HepG2 (cell line): ENCODE data around the gene TMEM9. TPM values are rescaled to one million over a fixed set of nuclear protein-coding genes. Genes with fewer than 3 reads are reported as not detected.

Experiments
- ATAC-seq: fragments of 200-7000 bp; cut with Tn5 transposase; 3 replicates; pipeline ENCODE4 v1.9.1; 2020; ENCODE audit warnings: mild to moderate bottlenecking, moderate library complexity
- BruUV-seq: library from RNA; stranded (reverse); fragments of 400-500 nt; replicated peaks from 2 replicates; lab custom pipeline; 2021; lab: Mats Ljungman, UMichigan
- CTCF ChIA-PET: fragments of 300-600 bp; formaldehyde crosslinking; extraction: SDS; loops from one replicate; lab custom pipeline; 2021; ENCODE audit warnings: low total read pairs, inconsistent platforms, low intra/inter-chr PET ratio; lab: Yijun Ruan, JAX
- POLR2A ChIA-PET: fragments of 350-600 bp; sonication (Branson Sonifier 250); formaldehyde crosslinking; loops from one replicate; lab custom pipeline; 2020; ENCODE audit warnings: antibody characterized with exemption, inconsistent platforms; lab: Yijun Ruan, JAX
- DNase-seq: peaks from one replicate; pipeline ENCODE4 v3.0.0-alpha.2; 2015; ENCODE audit warnings: low spot score
- FAIRE-seq: peaks from 3 replicates; lab custom pipeline; 2011; peaks lifted over from hg19 to GRCh38; lab: Jason Lieb, UNC
- H2AFZ ChIP-seq: one replicate; pipeline ENCODE4 v1.6.1; 2011; ENCODE audit warnings: low read length, inconsistent platforms
- H3K27ac ChIP-seq: fragments of 300-600 bp; 3 replicates; pipeline ENCODE4 v1.8.0; 2011; ENCODE audit warnings: mixed run types, mild to moderate bottlenecking, mixed read lengths, low read length, inconsistent platforms; ENCODE audit not compliant: insufficient read depth; ENCODE audit errors: extremely low read length
- H3K27me3 ChIP-seq, 2 experiments: fragments of 200-600 bp in 1 of 2; 2 replicates in 1 of 2; 3 replicates in 1 of 2; pipeline versions ENCODE4 v1.6.0 to v1.8.0; 2011; ENCODE audit warnings: low read length in 2 of 2, mild to moderate bottlenecking in 2 of 2, moderate library complexity in 2 of 2, inconsistent platforms in 1 of 2; ENCODE audit not compliant: insufficient read depth in 2 of 2, control insufficient read depth in 1 of 2
- H3K36me3 ChIP-seq, 2 experiments: fragments of 200-600 bp in 1 of 2; replicated peaks in 1 of 2; 2 replicates in 1 of 2; 3 replicates in 1 of 2; pipeline versions ENCODE4 v1.5.1 to v1.8.0; 2011; ENCODE audit warnings: low read length in 2 of 2, inconsistent platforms in 1 of 2; ENCODE audit not compliant: insufficient read depth in 2 of 2, control insufficient read depth in 1 of 2
- H3K4me1 ChIP-seq: 2 replicates; pipeline ENCODE4 v1.5.1; 2012; ENCODE audit warnings: low read length, inconsistent platforms; ENCODE audit not compliant: insufficient read depth
- H3K4me2 ChIP-seq: 2 replicates; pipeline ENCODE4 v1.6.0; 2011; ENCODE audit warnings: low read depth, low read length, inconsistent platforms
- H3K4me3 ChIP-seq, 3 experiments: fragments of 200-600 bp in 1 of 3; sonication (generic), shearing (Covaris generic) in 1 of 3; replicated peaks in 1 of 3; 2 replicates each; pipeline ENCODE4 v1.5.1; 2011 to 2016; ENCODE audit warnings: low read length in 3 of 3, inconsistent platforms in 2 of 3, low read depth in 2 of 3, mild to moderate bottlenecking in 2 of 3, control low read depth in 1 of 3, mixed read lengths in 1 of 3; ENCODE audit not compliant: insufficient read depth in 1 of 3
- H3K79me2 ChIP-seq: one replicate; pipeline ENCODE4 v1.6.1; 2011; ENCODE audit warnings: low read length, inconsistent platforms; ENCODE audit not compliant: insufficient read depth
- H3K9ac ChIP-seq: 2 replicates; pipeline ENCODE4 v1.6.0; 2011; ENCODE audit warnings: mild to moderate bottlenecking, low read depth, low read length, inconsistent platforms; ENCODE audit not compliant: insufficient read depth
- H3K9me3 ChIP-seq: 2 replicates; pipeline ENCODE4 v1.5.1; 2012; ENCODE audit warnings: mild to moderate bottlenecking, low read length
- H4K20me1 ChIP-seq: 2 replicates; pipeline ENCODE4 v1.6.0; 2011; ENCODE audit warnings: inconsistent platforms, mild to moderate bottlenecking, low read length, moderate library complexity; ENCODE audit not compliant: insufficient read depth
- CENPT ChIP-seq: sonication (generic); formaldehyde crosslinking; IDR thresholded peaks from 2 replicates; pipeline ENCODE4 v1.8.0; 2022; ENCODE audit warnings: low read depth, mild to moderate bottlenecking, moderate library complexity, missing genetic modification reagents
- FOXA1 ChIP-seq, 2 experiments: fragments of 450-650 bp in 1 of 2; sonication (generic) in 1 of 2; formaldehyde crosslinking in 1 of 2; IDR thresholded peaks; 2 replicates each; pipeline versions ENCODE4 v1.4.0 to v1.6.1; 2016 to 2020; ENCODE audit warnings: missing genetic modification reagents in 1 of 2
- RAD51 ChIP-seq: fragments of 450-650 bp; IDR thresholded peaks from 2 replicates; pipeline ENCODE4 v1.6.1; 2016; ENCODE audit warnings: borderline replicate concordance
- SIN3B ChIP-seq: fragments of 150-350 bp; IDR thresholded peaks from 2 replicates; pipeline ENCODE4 v1.6.1; 2014; ENCODE audit warnings: low read length
- SP2 ChIP-seq: sonication (generic); formaldehyde crosslinking; IDR thresholded peaks from 2 replicates; pipeline ENCODE4 v1.5.1; 2020; ENCODE audit warnings: mild to moderate bottlenecking, missing genetic modification reagents
- SRSF9 ChIP-seq: fragments of 200-400 bp; formaldehyde crosslinking; IDR thresholded peaks from 2 replicates; pipeline ENCODE4 v1.6.1; 2018; ENCODE audit warnings: borderline replicate concordance, mild to moderate bottlenecking, low read depth, low read length; ENCODE audit not compliant: insufficient read depth, poor library complexity, severe bottlenecking
- ZNF20 ChIP-seq: sonication (generic); formaldehyde crosslinking; IDR thresholded peaks from 2 replicates; pipeline ENCODE4 v1.4.0; 2020; ENCODE audit warnings: mild to moderate bottlenecking, moderate library complexity, missing genetic modification reagents
- ZNF501 ChIP-seq: sonication (generic); formaldehyde crosslinking; IDR thresholded peaks from 2 replicates; pipeline ENCODE4 v1.5.1; 2020; ENCODE audit warnings: mild to moderate bottlenecking, moderate library complexity, missing genetic modification reagents
- ZNF747 ChIP-seq: sonication (generic); formaldehyde crosslinking; IDR thresholded peaks from 2 replicates; pipeline ENCODE4 v1.8.1; 2023; ENCODE audit warnings: missing genetic modification reagents, mild to moderate bottlenecking, borderline replicate concordance
- ZSCAN21 ChIP-seq: sonication (generic); formaldehyde crosslinking; IDR thresholded peaks from 2 replicates; pipeline ENCODE4 v1.8.0; 2022; ENCODE audit warnings: mild to moderate bottlenecking, missing genetic modification reagents, moderate library complexity, borderline replicate concordance
- WGBS: methylation state at CpG from one replicate; pipeline ENCODE4 v1.1.6; 2017; ENCODE audit warnings: low lambda C conversion rate; 5-methylcytosine and 5-hydroxymethylcytosine counted together
- in situ Hi-C: cut with HindIII; loops from 2 replicates; pipeline ENCODE4 v1.10.0; 2017; ENCODE audit warnings: low pct_unique_long_range_greater_than_20kb; ENCODE audit not compliant: extremely low pct_ligation_motif_present
- intact Hi-C: fragments of 100-400 bp; cut with micrococcal nuclease; formaldehyde crosslinking; loops from one replicate; pipeline ENCODE4 v1.10.0; 2022; ENCODE audit not compliant: unreplicated experiment
- polyA plus RNA-seq, 8 experiments: library from polyadenylated mRNA; depleted of rRNA in 3 of 8; stranded (reverse) in 7 of 8; unstranded in 1 of 8; fragments of >200 nt; fragmentation: Illumina TruSeq in 4 of 8; extraction: Trizol in 4 of 8; gene quantifications; 2 replicates each; pipeline versions ENCODE4 v1.2.1 to v1.2.3, GENCODE V29; 2011 to 2016; ENCODE audit warnings: low read depth in 4 of 8, missing spikeins in 1 of 8, mixed read lengths in 1 of 8; ENCODE audit not compliant: insufficient read depth in 1 of 8
- total RNA-seq, 5 experiments: library from RNA; depleted of rRNA; stranded (reverse); fragments of >200 nt; fragmentation: Illumina TruSeq; extraction: Trizol; gene quantifications; 2 replicates each; pipeline ENCODE4 v1.2.3, GENCODE V29; 2016; ENCODE audit warnings: low read depth in 1 of 5
- TF ChIP-seq, protein P1 (sequence below): sonication (generic); formaldehyde crosslinking; IDR thresholded peaks from 2 replicates; pipeline ENCODE4 v1.5.0; 2020; ENCODE audit warnings: missing genetic modification reagents
- TF ChIP-seq, protein P2 (sequence below): sonication (generic); formaldehyde crosslinking; IDR thresholded peaks from 2 replicates; pipeline ENCODE4 v1.4.0; 2020; ENCODE audit warnings: missing genetic modification reagents
- TF ChIP-seq, protein P3 (sequence below): sonication (generic); formaldehyde crosslinking; IDR thresholded peaks from 2 replicates; pipeline ENCODE4 v1.5.0; 2020; ENCODE audit warnings: mild to moderate bottlenecking, missing genetic modification reagents, borderline replicate concordance

The TMEM9 gene
- total and polyA plus RNA-seq, 2 of the 13 experiments (the other 11 are each of a cell fraction or from before 2014, with no cell fraction given), result 60.9 to 102 TPM

DNA sequence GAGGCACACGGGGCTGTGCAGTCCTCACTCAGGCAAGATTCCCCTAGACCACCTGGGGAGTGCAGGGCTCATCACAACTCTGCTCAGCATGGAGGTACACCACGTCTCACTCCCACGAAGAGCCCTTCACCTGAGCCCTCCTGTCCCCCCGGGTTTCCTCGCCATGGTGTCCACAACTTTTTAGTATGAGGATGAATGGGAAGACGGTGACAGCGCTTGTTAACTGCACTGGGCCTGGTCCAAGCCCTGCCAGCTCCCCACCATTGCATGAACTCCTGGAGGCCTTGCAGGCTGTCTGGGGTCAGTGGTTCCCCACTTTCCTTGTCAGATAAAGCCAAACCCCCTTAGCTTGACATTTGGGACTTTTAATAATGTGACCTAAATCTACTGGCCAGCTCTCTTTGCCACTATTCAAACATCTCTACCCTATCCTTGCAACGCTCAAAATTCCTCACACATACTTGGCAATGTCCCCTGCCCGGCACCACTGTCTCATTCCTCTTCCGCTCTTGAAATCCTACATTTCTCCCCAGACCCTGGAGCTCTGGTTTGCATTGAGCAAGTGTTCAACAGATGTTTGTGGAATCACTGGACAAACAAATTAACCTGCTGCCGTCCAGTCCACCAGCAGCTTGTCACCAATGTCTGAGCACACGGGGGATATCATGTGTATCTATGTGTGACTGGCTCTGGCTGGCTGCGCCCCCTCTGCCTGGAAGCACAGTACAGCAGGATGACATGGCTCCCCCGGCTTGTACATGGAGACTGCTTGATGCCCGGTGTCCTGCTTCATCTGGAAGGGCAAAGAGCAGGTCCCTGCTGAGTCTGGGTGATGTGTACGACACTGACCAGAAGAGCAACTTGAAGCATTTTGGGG lies 11.2 kb downstream of the TMEM9 start:
- no peaks in the 10 kb centered on the region for H3K9me3 ChIP-seq
- no peaks in the 10 kb centered on the region for H3K27me3 ChIP-seq
- H4K20me1 ChIP-seq, result 0 out of 2 replicates have a peak, but pooled peaks cover 4% of the 10 kb centered on the region
- 97% methylated on average over 12 of the region's 16 CpGs for WGBS
- no TSS peak for BruUV-seq
- H3K4me2 ChIP-seq, result no peak overlapping the region
- TF ChIP-seq FOXA1 (IDR thresholded peaks at IDR 0.05) (no peak), FOXA1 (CRISPR knock-in tag; IDR thresholded peaks at IDR 0.05) (no peak), ZSCAN21 (CRISPR knock-in tag) (no peak), RAD51 (no peak), SRSF9 (no peak), CENPT (CRISPR knock-in tag) (no peak), ZNF20 (CRISPR knock-in tag) (no peak), SIN3B (no peak), ZNF747 (CRISPR knock-in tag) (no peak), SP2 (CRISPR knock-in tag) (no peak), ZNF501 (CRISPR knock-in tag) (no peak)
- TF ChIP-seq, protein P1, sequence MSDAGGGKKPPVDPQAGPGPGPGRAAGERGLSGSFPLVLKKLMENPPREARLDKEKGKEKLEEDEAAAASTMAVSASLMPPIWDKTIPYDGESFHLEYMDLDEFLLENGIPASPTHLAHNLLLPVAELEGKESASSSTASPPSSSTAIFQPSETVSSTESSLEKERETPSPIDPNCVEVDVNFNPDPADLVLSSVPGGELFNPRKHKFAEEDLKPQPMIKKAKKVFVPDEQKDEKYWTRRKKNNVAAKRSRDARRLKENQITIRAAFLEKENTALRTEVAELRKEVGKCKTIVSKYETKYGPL (CRISPR knock-in tag), result no peak
- TF ChIP-seq, protein P2, sequence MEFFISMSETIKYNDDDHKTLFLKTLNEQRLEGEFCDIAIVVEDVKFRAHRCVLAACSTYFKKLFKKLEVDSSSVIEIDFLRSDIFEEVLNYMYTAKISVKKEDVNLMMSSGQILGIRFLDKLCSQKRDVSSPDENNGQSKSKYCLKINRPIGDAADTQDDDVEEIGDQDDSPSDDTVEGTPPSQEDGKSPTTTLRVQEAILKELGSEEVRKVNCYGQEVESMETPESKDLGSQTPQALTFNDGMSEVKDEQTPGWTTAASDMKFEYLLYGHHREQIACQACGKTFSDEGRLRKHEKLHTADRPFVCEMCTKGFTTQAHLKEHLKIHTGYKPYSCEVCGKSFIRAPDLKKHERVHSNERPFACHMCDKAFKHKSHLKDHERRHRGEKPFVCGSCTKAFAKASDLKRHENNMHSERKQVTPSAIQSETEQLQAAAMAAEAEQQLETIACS, result no peak
- TF ChIP-seq, protein P3, sequence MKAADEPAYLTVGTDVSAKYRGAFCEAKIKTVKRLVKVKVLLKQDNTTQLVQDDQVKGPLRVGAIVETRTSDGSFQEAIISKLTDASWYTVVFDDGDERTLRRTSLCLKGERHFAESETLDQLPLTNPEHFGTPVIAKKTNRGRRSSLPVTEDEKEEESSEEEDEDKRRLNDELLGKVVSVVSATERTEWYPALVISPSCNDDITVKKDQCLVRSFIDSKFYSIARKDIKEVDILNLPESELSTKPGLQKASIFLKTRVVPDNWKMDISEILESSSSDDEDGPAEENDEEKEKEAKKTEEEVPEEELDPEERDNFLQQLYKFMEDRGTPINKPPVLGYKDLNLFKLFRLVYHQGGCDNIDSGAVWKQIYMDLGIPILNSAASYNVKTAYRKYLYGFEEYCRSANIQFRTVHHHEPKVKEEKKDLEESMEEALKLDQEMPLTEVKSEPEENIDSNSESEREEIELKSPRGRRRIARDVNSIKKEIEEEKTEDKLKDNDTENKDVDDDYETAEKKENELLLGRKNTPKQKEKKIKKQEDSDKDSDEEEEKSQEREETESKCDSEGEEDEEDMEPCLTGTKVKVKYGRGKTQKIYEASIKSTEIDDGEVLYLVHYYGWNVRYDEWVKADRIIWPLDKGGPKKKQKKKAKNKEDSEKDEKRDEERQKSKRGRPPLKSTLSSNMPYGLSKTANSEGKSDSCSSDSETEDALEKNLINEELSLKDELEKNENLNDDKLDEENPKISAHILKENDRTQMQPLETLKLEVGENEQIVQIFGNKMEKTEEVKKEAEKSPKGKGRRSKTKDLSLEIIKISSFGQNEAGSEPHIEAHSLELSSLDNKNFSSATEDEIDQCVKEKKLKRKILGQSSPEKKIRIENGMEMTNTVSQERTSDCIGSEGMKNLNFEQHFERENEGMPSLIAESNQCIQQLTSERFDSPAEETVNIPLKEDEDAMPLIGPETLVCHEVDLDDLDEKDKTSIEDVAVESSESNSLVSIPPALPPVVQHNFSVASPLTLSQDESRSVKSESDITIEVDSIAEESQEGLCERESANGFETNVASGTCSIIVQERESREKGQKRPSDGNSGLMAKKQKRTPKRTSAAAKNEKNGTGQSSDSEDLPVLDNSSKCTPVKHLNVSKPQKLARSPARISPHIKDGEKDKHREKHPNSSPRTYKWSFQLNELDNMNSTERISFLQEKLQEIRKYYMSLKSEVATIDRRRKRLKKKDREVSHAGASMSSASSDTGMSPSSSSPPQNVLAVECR (CRISPR knock-in tag), result no peak
- TF ChIP-seq, all 625 proteins: peak for 0
- Histone ChIP-seq H3K4me1 (no peaks in the 10 kb centered on the region), H3K79me2 (no peaks in the 10 kb centered on the region), H3K9ac (no peak overlapping the region), H3K27ac (no peak overlapping the region), H3K4me3 (no peak overlapping the region), H3K36me3 (peaks cover 25 to 98% of the 10 kb centered on the region in 2 experiments; a peak in 4 of 5 replicates), H2AFZ (no peak overlapping the region)
- POLR2A ChIA-PET, result no interaction called here
- intact Hi-C loops, result no loop called here
- in situ Hi-C loops, result no loop called here
- no peak for DNase-seq
- ATAC-seq, result no peak
- no peak for FAIRE-seq
- CTCF ChIA-PET, result no interaction called here
